ENCODE results near the gene ERCC6L2.
A peak's percentile ranks its signal among the peaks of the same experiment; 100 is the strongest.

Gene ERCC6L2, protein sequence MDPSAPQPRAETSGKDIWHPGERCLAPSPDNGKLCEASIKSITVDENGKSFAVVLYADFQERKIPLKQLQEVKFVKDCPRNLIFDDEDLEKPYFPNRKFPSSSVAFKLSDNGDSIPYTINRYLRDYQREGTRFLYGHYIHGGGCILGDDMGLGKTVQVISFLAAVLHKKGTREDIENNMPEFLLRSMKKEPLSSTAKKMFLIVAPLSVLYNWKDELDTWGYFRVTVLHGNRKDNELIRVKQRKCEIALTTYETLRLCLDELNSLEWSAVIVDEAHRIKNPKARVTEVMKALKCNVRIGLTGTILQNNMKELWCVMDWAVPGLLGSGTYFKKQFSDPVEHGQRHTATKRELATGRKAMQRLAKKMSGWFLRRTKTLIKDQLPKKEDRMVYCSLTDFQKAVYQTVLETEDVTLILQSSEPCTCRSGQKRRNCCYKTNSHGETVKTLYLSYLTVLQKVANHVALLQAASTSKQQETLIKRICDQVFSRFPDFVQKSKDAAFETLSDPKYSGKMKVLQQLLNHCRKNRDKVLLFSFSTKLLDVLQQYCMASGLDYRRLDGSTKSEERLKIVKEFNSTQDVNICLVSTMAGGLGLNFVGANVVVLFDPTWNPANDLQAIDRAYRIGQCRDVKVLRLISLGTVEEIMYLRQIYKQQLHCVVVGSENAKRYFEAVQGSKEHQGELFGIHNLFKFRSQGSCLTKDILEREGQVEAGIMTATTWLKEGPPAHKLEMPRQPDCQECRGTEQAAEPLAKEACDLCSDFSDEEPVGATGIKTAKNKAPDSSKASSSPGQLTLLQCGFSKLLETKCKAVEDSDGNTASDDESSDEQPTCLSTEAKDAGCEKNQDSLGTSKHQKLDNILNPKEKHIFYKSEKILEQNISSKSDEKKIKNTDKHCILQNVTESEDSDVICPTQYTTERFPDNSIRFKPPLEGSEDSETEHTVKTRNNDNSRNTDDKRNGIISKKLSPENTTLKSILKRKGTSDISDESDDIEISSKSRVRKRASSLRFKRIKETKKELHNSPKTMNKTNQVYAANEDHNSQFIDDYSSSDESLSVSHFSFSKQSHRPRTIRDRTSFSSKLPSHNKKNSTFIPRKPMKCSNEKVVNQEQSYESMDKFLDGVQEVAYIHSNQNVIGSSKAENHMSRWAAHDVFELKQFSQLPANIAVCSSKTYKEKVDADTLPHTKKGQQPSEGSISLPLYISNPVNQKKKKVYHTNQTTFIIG (N-terminal part only)

DNA sequence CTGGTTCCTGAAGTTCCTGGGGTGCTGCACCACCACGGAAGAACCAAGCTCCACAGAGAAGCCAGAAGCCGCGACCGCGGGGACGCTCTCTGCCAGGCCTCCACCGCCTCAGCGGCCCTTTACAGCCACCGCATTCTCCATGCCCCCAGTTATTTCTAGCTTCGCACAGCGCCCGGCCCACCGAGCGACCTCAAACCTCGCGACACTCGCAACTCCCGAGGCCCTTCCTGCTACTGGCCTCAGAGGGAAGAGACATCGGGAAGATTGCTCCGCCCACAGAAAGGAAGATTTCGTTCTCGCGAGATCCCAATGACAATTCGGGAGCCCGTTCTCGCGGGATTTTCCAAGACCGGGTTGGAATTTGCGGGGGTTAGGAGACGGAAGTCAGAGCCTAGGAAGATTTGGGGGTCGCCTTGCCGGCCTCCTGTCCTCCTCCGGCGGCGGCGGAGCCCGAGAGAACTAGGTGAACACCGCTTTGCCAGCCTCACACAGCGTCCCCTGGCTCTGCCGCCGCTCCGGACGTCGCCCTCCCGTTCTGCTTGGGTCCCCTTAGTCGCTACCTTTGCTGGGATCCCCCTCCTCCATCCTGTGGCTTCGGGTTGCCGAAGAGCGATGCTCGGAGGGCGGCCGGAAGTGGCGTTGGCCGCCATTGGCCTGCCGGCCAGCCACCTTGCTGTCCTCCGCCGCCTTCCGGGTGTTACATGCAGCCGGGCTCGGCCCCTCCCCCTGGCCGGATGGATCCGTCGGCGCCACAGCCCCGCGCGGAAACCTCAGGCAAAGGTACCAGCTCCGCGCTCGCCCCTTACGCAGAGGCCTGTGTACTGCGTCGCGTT is at the start of gene ERCC6L2:
ERCC6L2 (plus strand) TSS at position 387 of the 833 bp plus-strand sequence; CDS start at position 735, 348 bp downstream.
- H3K9me3 ChIP-seq (ENCODE audit: insufficient read depth, low read depth, low read length): no peaks in the 10 kb centered on the region
- peaks cover 7% of the 10 kb centered on the region; the same call in 1 of the 2 replicates for H3K36me3 ChIP-seq (ENCODE audit: insufficient read depth, low read depth, low read length)
- H3K9ac ChIP-seq (ENCODE audit: low read depth, low read length): no peak within 1 kb of the TSS; the same call in 1 of the 2 replicates
- no peaks in the 10 kb centered on the region for H3K27me3 ChIP-seq (ENCODE audit: insufficient read depth, low read length)
- no peak within 1 kb of the TSS; the same call in 1 of the 2 replicates for H3K4me3 ChIP-seq (ENCODE audit: low read length)
- H3K27ac ChIP-seq (ENCODE audit: low read length): peak within 1 kb of the TSS; percentile 96
- peaks cover 6% of the 10 kb centered on the region; the same call in 1 of the 2 replicates for H3K4me1 ChIP-seq (ENCODE audit: insufficient read depth, low read length)

DNA sequence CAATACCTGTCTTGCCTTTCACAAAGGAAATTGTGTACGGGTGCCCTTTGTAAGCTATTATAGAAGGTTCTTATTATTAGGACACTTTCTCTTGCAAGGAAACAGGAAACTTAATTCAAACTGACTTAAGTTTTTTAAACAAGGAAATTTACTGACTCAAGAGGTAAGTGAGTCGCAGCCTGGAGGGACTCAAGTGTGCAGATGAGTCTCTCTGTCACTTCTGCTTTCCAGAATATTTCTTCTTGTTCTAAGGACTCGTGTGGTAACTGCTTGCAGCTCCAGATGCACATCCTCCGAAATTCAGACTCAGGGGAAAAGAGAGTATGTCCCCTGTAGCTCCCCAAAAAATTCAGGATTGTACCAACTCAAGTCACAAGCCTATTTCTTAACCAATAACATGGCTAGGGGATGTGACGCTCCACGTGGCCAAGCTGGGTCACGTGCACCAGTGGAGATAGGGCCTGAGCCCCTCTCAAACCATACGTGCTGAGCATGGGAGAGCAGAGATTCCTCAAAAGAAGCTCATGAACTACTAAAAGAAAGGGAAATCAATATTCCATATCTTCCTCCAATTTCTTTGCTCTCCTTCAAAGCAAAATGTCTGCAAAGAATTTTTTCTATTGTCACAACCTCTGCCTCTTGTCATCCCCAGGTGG is 49.2 kb upstream of the ERCC6L2 start:
- H3K4me3 ChIP-seq (ENCODE audit: low read length): no peak overlapping the region
- H3K36me3 ChIP-seq (ENCODE audit: insufficient read depth, low read depth, low read length): no peaks in the 10 kb centered on the region
- no peak overlapping the region for H3K27ac ChIP-seq (ENCODE audit: low read length)
- H3K27me3 ChIP-seq (ENCODE audit: insufficient read depth, low read length): no peaks in the 10 kb centered on the region
- H3K9me3 ChIP-seq (ENCODE audit: insufficient read depth, low read depth, low read length): no peaks in the 10 kb centered on the region
- H3K9ac ChIP-seq (ENCODE audit: low read depth, low read length): no peak overlapping the region
- H3K4me1 ChIP-seq (ENCODE audit: insufficient read depth, low read length): no peaks in the 10 kb centered on the region

DNA sequence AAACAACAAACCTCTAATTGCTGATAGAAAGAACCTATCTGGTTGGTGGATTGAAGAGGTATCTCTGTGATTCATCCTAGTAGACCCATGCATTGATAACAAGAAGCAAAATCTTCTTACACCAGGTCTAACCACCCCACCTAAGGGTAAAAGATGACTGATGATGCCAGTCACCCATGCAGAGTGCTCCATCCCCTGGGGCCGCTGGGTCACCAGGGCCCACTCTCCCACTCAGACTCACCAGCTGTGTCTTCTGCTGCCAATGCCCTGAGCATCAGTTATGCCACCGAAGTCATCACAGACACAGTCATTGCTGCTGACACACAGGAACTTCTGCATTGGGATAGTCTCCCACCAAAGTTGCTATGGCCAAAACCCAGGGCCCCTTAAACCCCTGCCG is 44.7 kb upstream of the ERCC6L2 start:
- Histone ChIP-seq H3K4me1 (ENCODE audit: insufficient read depth, low read length) (no peaks in the 10 kb centered on the region), H3K27me3 (ENCODE audit: insufficient read depth, low read length) (no peaks in the 10 kb centered on the region), H3K27ac (ENCODE audit: low read length) (no peak overlapping the region)

DNA sequence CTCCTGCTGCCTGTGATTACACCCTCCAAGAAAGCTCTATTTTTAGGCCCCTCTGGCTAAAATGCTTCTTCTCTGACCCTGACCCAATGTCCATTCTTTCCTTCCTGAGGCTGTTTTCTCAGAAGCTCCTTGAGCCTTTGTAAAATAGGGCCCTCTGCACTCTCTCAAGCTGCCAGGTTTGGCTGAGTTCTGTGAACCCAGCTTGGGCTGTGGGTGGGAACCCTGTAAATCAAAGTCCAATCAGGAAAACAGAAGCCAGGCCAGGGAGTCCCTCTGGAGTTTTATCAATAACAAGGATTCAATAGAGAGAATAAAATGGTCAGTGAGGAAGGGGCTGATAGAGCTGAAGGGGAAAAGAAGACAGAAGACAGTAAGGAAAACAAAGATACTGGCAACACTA is 43.7 kb upstream of the ERCC6L2 start:
- Histone ChIP-seq H3K36me3 (ENCODE audit: insufficient read depth, low read depth, low read length) (no peaks in the 10 kb centered on the region), H3K27ac (ENCODE audit: low read length) (no peak overlapping the region), H3K4me3 (ENCODE audit: low read length) (no peak overlapping the region), H3K9me3 (ENCODE audit: insufficient read depth, low read depth, low read length) (no peaks in the 10 kb centered on the region), H3K27me3 (ENCODE audit: insufficient read depth, low read length) (no peaks in the 10 kb centered on the region), H3K9ac (ENCODE audit: low read depth, low read length) (no peak overlapping the region), H3K4me1 (ENCODE audit: insufficient read depth, low read length) (no peaks in the 10 kb centered on the region)

More for the DNA sequence above, 44.7 kb upstream of the ERCC6L2 start:
- Histone ChIP-seq H3K36me3 (ENCODE audit: insufficient read depth, low read depth, low read length) (no peaks in the 10 kb centered on the region), H3K9ac (ENCODE audit: low read depth, low read length) (no peak overlapping the region), H3K4me3 (ENCODE audit: low read length) (no peak overlapping the region), H3K9me3 (ENCODE audit: insufficient read depth, low read depth, low read length) (no peaks in the 10 kb centered on the region)

DNA sequence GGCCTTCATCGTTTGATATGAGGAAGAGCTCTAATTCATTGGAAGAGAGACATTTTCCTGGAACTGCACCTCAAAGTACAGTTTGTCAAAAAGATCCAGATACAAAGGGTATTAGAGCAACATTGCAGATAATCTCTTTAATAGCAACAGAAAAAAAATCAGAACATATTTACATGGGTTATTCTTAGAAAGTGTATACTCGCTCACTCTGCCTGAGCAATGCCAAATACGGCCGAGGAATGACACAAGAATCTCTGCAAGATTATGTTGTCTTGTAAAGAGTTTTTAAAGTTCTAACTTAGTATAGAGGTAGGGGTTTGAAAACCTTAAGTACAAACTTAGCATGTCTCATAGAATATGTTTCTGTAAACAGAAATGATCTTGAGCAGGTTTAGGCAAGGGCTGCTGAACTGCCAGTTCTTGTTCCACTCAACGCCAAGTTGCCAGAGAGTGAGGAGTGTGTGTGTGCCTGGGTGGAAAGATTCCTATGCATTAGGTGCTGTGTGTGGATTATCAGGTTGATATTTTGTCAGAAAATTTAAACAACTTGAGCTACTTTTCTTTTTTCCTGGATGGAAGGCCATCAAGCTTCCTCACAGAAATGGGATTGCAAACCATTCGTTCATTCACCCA is 41.8 kb upstream of the ERCC6L2 start:
- Histone ChIP-seq H3K9ac (ENCODE audit: low read depth, low read length) (no peak overlapping the region), H3K4me3 (ENCODE audit: low read length) (no peak overlapping the region), H3K36me3 (ENCODE audit: insufficient read depth, low read depth, low read length) (no peaks in the 10 kb centered on the region), H3K27ac (ENCODE audit: low read length) (no peak overlapping the region), H3K27me3 (ENCODE audit: insufficient read depth, low read length) (no peaks in the 10 kb centered on the region), H3K9me3 (ENCODE audit: insufficient read depth, low read depth, low read length) (no peaks in the 10 kb centered on the region), H3K4me1 (ENCODE audit: insufficient read depth, low read length) (no peaks in the 10 kb centered on the region)

DNA sequence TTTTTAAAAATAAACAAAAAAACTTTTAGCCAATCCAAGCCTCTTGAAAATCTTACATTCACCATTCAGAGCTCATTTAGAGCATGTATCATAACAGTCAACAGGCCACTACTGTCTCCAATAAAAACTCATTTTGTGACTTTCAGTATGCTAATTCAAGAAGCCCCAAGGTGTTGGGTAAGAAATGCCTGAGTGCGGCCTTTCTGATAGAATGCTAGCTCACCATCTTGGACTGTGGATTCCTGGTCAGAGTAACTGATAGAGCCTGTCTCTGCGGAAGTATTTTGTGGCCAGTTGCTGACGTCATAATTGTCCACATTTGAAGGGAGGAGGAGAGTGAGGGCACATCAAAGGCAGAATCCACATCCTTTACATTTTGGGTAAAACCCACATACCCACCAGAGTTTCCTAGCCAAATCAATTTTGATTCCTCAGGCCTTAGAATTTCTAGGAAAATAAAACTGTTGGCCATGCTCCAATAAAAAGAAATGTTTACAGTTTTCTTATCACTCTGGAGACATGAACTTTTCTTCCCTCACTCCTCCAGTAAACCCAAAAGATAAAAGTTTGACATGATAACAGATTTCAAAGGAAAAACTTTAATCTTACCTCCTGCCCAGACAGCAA is 41.1 kb upstream of the ERCC6L2 start:
- Histone ChIP-seq H3K9me3 (ENCODE audit: insufficient read depth, low read depth, low read length) (no peaks in the 10 kb centered on the region), H3K27ac (ENCODE audit: low read length) (no peak overlapping the region), H3K4me1 (ENCODE audit: insufficient read depth, low read length) (no peaks in the 10 kb centered on the region), H3K4me3 (ENCODE audit: low read length) (no peak overlapping the region), H3K27me3 (ENCODE audit: insufficient read depth, low read length) (no peaks in the 10 kb centered on the region), H3K9ac (ENCODE audit: low read depth, low read length) (no peak overlapping the region), H3K36me3 (ENCODE audit: insufficient read depth, low read depth, low read length) (no peaks in the 10 kb centered on the region)

DNA sequence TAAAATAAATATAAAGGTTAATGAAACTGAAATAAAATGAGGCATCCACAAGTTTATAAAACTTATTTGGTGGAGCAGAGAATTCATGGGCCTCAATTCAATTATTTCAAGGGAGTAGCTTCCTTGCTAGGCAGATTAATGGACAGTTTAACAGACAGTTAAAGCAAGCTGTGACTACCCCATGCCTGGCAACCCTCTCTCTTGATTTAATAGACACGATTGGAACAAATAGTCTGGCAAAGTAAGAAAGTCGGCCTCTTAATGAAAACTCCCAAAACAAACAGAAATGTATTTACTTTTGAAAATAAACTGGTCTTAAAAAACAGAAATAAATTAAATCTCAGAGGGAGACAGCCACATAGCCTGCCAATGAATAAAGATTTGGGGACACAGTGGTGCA is 40.1 kb upstream of the ERCC6L2 start:
- Histone ChIP-seq H3K27me3 (ENCODE audit: insufficient read depth, low read length) (no peaks in the 10 kb centered on the region), H3K9me3 (ENCODE audit: insufficient read depth, low read depth, low read length) (no peaks in the 10 kb centered on the region), H3K27ac (ENCODE audit: low read length) (no peak overlapping the region), H3K36me3 (ENCODE audit: insufficient read depth, low read depth, low read length) (no peaks in the 10 kb centered on the region), H3K4me1 (ENCODE audit: insufficient read depth, low read length) (no peaks in the 10 kb centered on the region), H3K9ac (ENCODE audit: low read depth, low read length) (no peak overlapping the region), H3K4me3 (ENCODE audit: low read length) (no peak overlapping the region)

DNA sequence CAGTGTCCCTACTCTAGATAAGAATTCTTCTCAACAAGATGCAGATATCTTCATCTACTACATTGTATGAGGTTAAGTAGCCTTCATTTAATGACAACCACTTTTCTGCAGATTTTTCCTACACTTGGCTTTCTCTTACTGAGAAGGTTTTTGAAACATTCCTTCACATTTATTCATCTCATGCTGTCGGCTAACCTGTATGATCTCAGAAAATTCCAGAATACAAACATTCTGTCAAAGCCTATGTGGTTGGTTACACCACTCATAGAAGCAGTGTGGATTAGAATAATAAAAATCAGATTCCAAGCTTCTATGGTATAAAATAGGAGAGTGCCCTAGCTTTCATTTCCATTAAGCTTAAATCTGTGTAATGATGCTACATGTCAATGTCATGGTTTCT is 39.4 kb upstream of the ERCC6L2 start:
- no peak overlapping the region for H3K9ac ChIP-seq (ENCODE audit: low read depth, low read length)
- no peak overlapping the region for H3K27ac ChIP-seq (ENCODE audit: low read length)
- H3K4me3 ChIP-seq (ENCODE audit: low read length): no peak overlapping the region
- H3K9me3 ChIP-seq (ENCODE audit: insufficient read depth, low read depth, low read length): no peaks in the 10 kb centered on the region
- H3K27me3 ChIP-seq (ENCODE audit: insufficient read depth, low read length): no peaks in the 10 kb centered on the region
- H3K36me3 ChIP-seq (ENCODE audit: insufficient read depth, low read depth, low read length): no peaks in the 10 kb centered on the region
- no peaks in the 10 kb centered on the region for H3K4me1 ChIP-seq (ENCODE audit: insufficient read depth, low read length)

DNA sequence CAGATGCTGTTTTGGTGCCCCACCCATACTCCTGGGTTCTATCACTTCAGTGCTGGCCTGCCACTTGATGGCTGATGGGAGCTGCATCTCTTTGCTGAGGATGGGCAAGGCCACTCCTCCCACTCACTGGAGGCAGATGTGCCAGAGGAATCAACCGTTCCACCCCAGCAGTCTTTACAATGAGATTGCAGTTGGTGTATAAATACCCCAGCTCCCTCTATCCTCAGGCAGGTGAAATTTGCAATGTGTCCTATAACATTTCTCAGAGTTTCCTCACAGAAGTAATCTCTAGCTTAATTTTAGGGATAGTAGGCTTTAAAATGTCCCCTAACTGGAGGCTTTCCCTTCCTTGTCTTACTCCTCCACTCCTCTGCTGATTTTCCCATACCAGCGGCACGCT is 36.5 kb upstream of the ERCC6L2 start:
- Histone ChIP-seq H3K4me1 (ENCODE audit: insufficient read depth, low read length) (no peaks in the 10 kb centered on the region), H3K27ac (ENCODE audit: low read length) (no peak overlapping the region), H3K4me3 (ENCODE audit: low read length) (no peak overlapping the region), H3K36me3 (ENCODE audit: insufficient read depth, low read depth, low read length) (no peaks in the 10 kb centered on the region), H3K27me3 (ENCODE audit: insufficient read depth, low read length) (no peaks in the 10 kb centered on the region), H3K9me3 (ENCODE audit: insufficient read depth, low read depth, low read length) (no peaks in the 10 kb centered on the region; the same call in 1 of the 2 replicates), H3K9ac (ENCODE audit: low read depth, low read length) (no peak overlapping the region)

DNA sequence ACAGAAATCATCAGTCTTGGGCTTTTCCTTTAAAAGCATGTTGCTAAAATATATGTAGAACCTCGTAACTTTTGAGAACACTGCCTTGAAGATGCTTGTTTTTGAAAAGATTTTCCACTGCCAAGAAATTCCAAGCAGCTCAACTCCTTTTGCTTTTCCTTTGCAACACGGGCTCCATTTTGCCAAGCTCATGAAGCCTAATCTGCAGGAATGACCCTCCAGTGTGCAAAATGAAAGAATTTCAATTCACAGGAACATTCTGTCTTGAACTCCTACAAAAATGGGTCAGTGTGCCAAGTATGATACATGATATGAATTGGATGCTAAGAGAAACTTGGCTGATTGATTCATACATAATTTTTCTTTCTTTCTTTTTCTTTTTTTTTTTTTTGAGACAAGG is 35.4 kb upstream of the ERCC6L2 start:
- Histone ChIP-seq H3K9ac (ENCODE audit: low read depth, low read length) (no peak overlapping the region), H3K27ac (ENCODE audit: low read length) (no peak overlapping the region), H3K4me3 (ENCODE audit: low read length) (no peak overlapping the region), H3K9me3 (ENCODE audit: insufficient read depth, low read depth, low read length) (no peaks in the 10 kb centered on the region; the same call in 1 of the 2 replicates), H3K36me3 (ENCODE audit: insufficient read depth, low read depth, low read length) (no peaks in the 10 kb centered on the region), H3K4me1 (ENCODE audit: insufficient read depth, low read length) (no peaks in the 10 kb centered on the region), H3K27me3 (ENCODE audit: insufficient read depth, low read length) (no peaks in the 10 kb centered on the region)
